NK-92 (cell line): ENCODE data around the gene DISP3.

ENCODE experiments used
- DNase-seq: peaks from one replicate; lab custom pipeline; 2025; ENCODE audit not compliant: unreplicated experiment; lab: John Stamatoyannopoulos, UW

Gene DISP3, protein sequence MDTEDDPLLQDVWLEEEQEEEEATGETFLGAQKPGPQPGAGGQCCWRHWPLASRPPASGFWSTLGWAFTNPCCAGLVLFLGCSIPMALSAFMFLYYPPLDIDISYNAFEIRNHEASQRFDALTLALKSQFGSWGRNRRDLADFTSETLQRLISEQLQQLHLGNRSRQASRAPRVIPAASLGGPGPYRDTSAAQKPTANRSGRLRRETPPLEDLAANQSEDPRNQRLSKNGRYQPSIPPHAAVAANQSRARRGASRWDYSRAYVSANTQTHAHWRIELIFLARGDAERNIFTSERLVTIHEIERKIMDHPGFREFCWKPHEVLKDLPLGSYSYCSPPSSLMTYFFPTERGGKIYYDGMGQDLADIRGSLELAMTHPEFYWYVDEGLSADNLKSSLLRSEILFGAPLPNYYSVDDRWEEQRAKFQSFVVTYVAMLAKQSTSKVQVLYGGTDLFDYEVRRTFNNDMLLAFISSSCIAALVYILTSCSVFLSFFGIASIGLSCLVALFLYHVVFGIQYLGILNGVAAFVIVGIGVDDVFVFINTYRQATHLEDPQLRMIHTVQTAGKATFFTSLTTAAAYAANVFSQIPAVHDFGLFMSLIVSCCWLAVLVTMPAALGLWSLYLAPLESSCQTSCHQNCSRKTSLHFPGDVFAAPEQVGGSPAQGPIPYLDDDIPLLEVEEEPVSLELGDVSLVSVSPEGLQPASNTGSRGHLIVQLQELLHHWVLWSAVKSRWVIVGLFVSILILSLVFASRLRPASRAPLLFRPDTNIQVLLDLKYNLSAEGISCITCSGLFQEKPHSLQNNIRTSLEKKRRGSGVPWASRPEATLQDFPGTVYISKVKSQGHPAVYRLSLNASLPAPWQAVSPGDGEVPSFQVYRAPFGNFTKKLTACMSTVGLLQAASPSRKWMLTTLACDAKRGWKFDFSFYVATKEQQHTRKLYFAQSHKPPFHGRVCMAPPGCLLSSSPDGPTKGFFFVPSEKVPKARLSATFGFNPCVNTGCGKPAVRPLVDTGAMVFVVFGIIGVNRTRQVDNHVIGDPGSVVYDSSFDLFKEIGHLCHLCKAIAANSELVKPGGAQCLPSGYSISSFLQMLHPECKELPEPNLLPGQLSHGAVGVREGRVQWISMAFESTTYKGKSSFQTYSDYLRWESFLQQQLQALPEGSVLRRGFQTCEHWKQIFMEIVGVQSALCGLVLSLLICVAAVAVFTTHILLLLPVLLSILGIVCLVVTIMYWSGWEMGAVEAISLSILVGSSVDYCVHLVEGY (N-terminal part only)

DNA sequence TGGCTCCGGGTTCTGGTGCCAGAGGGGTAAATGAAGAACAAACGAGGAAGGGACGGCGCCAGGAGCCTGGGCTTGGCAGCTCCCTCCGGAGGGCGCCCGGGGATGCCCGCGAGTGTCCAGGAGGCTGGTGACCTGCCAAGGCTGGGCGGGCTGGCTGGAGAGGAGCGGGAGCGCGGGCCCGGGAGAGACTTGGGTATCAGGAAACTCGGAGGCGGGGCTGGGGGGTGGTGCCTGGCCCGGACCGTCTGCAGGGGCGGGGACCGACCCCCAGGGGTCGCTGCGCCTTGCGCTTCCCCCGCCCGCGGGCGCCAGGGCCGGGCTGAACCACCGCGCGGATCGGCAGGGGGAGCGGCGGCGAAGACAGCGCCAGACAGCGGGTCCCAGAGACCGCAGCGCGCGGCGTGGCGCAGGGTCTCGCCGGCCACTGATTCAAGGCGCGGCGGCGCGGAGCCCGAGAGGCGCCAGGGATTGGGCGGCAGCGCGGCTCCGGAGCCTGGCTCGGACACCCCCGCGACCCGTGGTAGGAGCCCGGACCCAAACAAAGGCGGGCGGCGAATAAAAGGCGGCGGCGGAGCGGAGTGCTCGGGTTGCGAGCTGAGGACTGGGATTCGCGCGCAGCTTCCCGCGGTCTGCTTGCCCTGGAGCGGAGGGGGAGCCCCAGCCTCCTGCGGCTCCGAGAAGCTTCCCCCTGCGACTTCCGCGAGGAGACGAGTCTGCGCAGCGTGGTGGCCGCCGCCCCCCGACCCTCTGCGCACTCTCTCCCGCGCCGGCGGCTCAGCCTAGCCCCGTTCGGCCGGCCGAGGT is at the start of gene DISP3:
TSS of gene DISP3 (plus strand) at position 585 of the 804 bp plus-strand sequence. CDS start 21,838 bp downstream, outside the sequence.
- DNase-seq, result no peak

DNA sequence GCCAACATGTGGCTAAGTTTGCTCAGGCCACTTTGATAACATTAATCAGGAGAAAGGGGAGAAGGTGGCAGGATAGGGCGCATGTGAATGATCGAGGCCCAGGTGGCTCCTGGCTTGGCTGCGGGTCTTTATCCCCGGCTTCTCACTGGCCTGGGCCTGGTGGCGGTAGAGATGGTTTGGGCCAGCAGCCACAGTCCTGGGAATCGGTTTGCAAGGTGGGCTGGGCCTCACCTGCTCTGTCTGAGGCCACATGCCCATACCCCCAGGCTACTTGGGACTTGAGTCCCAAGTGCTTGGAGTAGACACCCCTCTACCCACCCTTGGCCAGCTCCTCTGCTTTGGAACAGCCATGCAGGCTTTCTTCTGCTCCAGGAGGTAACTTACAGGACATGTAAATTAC is 49.7 kb upstream of the DISP3 start:
- no peak for DNase-seq

DNA sequence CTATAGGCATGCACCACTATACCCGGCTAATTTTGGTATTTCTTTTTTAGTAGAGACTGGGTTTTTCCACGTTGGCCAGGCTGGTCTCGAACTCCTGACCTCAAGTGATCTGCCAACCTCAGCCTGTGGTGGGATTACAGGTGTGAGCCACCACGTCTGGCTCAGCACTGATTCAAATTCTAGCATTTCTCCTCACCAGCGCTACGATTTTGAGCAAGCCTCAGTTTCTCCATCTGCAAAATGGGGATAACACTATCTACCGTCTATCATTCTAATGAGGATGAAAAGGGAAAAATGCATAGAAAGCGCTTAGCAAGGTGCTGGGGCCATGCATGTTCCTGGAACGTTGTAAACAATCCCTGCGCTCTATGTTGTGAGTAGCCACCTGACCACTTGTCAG is 49.0 kb upstream of the DISP3 start:
- no peak for DNase-seq

DNA sequence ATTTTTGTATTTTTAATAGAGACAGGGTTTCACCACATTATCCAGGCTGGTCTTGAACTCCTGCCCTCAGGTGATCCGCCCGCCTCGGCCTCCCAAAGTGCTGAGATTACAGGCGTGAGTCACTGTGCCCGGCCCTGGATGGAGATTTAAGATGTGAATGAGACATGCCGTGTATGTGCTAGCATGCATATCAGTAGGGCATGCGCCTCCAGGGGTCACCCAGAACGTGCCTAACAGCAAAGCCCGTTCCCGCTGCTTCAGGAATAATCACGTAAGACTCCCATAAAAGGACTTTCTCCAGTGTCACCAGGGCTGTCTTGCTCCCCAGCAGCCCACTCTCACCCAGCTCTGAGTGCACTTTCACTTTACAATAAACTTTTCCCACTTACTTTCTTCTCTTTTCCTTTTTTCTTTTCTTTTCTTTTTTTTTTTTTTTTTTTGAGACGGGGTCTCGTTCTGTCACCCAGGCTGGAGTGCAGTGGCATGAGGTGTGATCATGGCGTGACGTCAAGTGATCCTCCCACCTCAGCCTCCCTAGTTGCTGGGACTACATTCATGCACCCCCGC is 46.9 kb upstream of the DISP3 start:
- no peak for DNase-seq

DNA sequence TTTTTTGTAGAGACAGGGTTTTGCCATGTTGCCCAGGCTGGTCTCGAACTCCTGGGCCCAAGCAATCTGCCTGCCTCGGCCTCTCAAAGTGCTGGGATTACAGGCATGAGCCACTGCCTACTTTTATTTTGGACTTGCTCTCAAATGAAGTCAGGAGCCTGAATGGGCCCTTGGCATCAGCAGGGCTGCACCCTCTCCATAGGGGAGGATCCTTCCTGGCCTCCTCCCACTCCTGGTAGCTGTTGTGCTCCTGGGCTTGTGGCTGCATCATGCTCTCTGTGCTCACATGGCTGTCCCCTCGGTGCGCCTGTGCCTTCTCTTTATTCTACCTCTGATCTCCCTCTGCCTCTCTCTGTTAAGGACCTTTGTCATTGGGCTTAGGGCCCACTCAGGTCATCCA is 46.4 kb upstream of the DISP3 start:
- no peak for DNase-seq

DNA sequence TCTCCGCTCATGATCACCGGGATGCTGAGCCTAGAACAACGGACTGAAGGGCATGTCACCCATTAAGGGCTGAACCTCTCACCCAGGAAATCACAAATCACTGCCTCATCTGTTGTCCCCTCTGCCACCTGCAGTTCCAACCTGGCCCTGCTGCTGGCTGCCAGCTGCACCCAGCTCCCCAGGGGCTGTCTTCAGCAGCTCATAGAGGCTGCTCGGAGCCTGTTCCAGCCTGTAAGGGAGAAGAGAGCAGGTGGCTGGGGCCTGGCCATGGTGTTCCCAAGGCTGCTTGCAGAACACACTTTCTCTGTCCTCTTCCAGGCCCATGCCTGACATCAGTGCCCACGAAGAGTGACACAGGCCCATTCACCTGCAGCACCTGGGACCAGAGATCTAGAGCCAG is 44.5 kb upstream of the DISP3 start:
- DNase-seq, result no peak

DNA sequence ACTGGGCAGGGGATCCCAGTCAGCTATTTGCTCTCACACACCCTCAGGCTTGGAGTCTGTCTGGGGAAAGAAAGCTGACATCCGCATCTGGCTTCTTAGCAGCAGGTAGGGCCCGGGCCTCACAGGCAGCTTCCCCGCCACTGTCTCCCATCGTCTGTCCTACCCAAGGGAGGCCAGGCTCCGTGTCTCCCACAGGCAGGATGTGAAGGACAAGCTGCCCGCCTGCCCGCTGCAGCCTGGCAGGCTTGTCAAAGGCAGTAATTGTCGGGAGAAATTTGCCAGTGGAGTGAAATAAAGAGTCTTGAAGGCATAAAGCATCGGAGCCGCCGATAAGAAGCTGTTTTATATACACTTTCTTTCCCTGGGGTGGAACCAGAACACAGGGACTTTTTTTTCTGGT is 44.0 kb upstream of the DISP3 start:
- no peak for DNase-seq

DNA sequence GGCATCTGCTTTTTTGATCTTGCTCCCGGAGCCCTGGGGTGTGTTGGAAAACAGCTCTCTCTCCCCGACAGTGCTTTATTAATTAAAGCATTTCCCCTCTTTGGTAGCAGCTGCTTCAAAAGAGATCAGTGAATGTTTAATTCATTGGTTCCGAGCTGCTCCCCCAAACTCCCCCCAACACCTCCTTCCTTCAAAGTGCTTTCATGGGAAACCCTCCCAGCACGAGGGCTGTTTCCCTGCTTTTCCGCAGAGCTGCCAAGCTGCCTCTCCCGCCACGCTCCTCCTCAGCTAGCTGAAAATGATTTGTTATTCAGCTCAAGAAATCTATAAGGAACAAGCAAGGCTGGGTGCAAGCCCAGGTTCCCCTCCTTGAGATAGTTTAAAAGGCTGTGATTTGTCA is 40.0 kb upstream of the DISP3 start:
- DNase-seq, result no peak

DNA sequence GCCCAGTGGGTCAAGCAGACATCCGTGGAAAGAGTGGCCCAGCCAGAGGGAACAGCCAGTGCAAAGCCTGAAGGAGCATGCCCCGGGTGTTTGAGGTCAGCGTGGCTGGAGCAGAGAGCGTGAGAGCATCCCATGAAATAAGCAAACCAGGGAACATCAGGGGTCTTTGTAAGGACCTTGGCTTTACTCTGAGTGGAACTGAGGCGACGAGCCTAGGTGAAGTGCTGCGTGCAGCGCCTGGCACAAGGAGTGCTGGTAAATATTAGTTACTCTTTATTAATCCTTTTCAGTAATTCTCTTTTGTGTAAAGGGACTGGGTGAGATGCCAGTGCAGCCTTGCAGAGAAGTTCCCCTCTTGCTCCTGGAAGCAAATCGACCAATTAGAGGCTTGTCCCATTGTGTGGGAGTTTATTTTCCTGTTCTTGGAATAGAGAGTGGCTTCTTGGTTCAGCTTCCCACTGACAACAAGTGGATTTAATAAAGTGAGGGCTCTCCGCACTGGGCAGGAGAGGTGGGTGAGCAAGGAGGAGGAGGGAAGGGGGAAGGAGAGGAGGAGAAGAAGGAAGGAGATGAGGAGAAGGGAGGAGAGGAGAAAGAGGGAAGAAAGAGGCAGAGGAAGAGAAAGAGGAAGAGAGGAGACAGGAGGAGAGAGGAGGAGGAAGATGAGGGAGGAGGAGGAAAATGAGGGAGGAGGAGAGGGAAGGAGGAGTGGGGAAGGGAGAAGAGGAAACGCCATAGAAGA is 37.6 kb upstream of the DISP3 start:
- no peak for DNase-seq

DNA sequence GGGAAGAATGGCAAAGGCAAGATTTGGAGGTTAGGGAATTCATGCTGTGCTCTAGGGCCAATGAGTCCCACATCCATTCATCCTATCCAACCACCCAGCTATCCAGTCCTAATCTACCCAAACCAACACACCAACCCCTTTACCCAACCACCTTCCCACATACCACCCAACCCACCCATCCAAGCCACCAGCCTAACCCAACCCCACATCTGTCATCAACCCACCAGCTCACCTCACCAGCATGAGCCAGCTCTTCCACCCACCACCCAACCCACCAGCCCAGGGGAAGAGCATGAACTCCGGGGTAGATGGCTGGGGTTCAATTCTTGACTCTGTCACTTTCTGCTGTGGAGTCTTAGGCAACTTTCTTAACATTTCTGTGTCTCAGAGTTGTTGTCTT is 35.9 kb upstream of the DISP3 start:
- DNase-seq, result no peak

DNA sequence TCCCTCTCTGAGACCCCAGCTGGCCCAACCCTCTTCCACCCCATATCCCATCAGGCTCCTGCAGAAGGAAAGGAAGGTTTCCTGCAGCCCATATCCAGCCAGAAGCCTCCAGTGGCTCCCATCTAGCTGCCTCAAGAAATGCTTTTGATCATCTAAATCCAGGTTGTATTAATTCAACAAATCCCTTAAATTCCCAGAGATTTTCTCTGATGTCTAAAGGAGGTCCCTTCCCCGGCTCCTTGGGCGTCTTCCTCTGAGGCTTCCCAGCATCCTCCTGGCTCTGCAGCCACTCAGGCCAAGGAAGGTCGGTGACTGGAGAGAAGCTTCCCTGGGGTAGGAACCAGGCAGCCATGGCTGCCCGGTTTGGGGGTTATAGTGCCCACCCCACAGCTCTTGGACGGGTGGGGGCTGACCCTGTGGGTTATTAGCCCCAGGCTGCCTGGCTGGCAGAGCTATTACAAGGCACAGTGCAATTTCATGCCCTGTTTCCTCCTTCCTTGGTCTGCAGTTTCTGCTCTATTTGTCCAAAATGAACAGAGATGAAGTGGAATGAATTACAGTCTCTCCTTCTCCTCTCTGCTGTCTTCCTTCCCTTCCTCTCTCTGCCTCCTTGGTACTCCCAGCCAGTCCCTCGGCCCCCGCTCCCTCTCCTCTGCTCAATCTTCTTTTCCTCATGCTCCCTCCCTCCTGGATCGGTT is 34.8 kb upstream of the DISP3 start:
- DNase-seq, result no peak

DNA sequence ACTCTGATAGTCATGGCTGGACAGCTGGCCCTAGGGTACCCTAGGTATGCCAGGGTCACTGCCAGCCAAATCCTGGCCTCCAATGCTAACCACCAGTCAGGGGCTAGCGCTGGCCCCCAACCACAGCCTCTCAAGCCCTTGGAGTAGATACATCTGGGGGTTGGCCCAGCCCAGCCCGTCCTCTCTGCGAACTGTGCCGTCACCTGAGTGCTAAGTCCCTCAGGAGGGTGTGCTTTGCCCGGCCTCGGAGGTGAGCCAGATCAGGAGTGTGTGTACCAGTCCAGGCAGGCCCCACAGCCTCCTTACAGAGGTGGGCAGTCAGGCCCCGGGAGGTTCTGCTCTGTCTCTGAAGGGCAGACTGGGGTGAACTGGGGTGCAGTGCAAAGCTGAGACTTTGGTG is 34.0 kb upstream of the DISP3 start:
- DNase-seq, result no peak

DNA sequence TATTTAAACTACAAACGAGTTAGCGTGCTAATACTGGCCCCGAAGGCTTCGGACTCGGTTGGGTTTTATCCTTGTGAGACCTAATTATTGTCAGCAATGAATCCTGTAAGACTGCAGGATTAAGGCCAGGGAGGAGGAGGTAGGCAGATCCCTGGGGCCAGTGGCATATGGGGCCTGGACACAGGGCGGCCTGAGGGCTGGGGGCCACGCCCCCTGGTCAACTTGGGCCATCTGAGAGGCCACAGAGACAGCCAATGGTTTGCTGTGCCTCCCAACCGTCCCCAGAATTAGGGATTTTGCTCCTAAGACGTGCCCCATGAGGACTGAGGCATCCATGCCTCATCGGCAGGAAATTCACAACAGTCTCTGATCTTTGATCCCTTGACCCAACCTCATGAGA is 31.1 kb upstream of the DISP3 start:
- no peak for DNase-seq

DNA sequence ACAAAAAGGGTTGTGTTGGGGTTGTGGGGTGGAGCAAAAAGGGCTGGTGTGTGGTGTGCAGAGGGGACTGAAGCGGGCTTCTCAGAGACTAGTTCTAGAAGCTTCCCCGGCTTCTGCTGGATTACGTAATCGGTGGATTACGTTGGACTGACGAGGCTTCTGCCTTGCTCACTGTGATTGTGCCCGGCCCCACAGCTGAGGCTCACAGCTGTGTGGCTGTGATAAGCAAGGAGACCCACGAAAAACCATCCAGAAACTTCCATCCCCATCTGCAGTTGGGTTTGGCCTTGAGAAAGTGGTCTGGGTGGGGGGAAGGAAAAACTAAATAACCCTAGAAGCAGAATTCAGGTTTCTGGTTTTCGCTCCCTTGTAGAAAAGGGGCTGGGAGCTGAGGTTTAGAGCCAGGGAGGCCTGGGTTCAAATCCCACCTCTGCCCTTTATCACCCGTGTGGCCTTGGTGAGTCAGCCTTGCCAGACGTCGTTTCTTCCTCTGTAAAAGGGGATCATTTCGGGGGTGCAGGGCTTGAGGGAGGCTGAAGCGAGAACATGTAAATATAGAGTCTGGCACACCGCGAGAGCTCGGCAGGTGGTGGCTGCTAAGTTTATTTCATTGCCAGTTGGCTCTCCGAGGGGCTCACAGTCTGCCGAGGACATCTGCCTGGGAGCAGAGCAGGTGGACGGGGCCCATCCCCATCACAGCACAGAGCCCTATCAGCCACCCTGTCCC is 30.4 kb upstream of the DISP3 start:
- DNase-seq, result no peak

DNA sequence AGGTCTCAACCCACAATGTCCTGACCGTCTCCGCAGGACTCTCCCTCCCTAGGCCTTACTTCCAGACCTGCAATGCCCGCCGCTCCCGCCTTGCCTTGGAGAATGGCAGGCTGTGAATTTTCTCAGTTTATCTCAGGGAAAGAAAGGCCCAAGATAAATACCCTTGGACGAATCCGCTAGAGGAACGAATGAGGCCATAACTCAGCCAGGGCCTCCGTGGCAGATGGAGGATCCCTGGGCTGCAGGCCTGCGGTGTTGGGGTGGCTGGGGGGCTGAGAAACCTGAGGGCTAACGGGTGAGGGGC is 29.9 kb upstream of the DISP3 start:
- no peak for DNase-seq

DNA sequence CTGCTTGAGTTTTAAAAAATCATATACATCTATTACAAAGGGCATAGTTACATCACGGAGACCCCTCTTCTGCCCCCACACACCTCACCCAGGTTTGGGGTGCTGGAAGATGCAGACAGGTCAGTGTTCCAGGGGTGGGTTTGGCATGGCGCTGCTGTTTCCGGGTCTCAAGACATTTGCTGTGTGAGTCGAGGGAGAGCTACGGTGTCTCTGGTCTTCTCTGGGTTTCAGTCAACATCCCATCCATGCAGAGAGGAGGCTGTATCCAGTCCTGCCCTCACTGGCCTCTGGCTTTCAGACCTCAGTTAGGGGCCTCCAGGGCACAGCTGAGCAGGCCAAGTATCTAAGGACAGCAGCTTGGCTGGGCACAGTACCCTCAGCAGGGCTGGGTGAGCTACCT is 28.6 kb upstream of the DISP3 start:
- DNase-seq, result no peak

DNA sequence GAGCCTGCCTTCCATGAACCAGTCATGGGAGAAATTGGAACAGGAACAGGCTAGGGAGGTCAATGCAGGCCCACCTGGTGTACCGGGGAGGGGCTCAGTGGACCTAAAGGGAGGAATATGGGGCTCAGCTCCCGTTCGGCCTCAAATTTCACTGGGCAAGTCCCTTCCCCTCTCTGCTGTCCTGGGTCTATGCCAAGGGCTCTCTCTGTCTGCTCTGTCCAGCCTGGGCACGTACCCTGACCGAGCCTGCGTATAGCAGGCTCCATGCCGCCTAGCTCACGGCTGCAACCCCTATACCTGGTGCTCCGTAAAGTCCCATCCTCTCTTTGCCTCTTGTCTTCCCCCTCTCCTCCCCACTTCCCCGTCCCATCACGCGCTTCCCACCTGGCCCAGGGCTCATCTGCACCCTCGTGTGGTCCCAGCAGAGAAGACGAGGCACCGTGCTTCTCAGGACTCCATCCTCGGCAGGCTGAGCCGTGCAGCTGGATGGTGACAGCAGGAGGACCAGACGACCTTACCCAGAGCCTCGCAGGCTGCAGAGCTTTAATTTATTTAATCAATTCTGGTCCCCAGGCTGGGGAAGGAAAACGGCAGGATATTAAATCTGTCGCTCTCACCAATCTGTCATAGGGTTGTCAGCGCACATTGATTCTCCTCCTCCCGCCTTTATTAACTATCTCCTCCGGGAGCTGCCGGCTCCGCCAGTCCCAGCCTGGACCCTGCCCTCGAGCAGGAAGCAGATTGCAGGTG is 25.0 kb upstream of the DISP3 start:
- DNase-seq, result no peak
